Ovary (tissue), 3 donors: ENCODE results near the gene BHLHE23.

Experiments
- CTCF ChIP-seq, 3 donors: fragments of 450-650 bp in 2 of 3; fragments of 200-600 bp in 1 of 3; IDR thresholded peaks; one replicate each; pipeline versions ENCODE4 v1.5.1 to v1.8.0; 2016 to 2022; ENCODE audit warnings: antibody characterized with exemption in 3 of 3, mild to moderate bottlenecking in 1 of 3
- EP300 ChIP-seq: sonication (generic); formaldehyde crosslinking; IDR thresholded peaks from one replicate; pipeline ENCODE4 v1.6.1; 2017; ENCODE audit warnings: antibody characterized with exemption
- donor health status: DM: no; HTN: no; CAD: no.

GRCh38 chr20:62995481-62995880, 11.3 kb downstream of the BHLHE23 start:
- TF ChIP-seq CTCF (IDR thresholded peaks at IDR 0.05) (no peak), EP300 (no peak)
